ENCODE data around the gene TRIM29. TPM values are rescaled to one million over a fixed set of nuclear protein-coding genes. Genes with fewer than 3 reads are reported as not detected.

TRIM29 gene
- polyA plus RNA-seq, 4 donors, result 0.90 to 5.0 (median 1.9) TPM

GRCh38 chr11:120141113-120141767, 3.3 kb upstream of the TRIM29 start:
- DNase-seq (ENCODE audit: low read depth in 4 of 4, low spot score in 3 of 4), result no peak

DNA sequence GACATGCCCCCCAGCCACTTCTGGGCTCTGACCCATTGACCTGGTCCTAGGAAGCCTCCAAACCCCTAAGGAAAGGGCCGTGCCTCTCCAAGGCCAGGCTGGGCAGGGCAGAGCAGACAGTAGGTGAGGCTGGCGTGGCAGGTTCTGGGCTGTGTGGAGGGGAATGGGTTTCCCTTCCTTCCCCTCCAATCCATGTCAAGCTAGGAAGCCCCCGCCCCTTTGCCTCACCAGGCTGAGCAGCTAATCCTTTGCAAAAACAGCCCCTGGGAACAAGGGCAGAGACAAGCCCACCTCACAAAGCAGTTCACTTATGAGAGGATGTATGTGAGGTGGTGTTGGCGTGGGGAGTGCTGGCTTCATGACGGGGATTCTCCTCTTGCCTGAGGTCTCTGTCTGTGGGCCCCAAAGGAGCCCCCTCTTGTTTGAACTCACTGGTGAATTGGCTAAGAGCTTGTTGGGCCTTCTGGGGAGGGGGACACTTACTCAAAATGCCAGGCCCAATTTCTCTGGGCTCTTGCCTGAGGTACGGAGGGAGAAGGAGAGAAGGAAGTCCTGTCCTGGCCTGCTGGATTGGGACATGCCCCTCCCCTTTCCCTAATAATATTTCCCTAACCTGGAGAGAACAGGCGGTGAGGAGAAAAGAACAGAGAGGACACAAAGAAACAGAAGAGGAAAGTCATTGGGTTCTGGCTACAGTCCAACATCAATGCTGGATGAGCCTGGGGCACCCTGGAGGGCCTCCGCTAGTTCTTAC, 1.6 kb upstream of the TRIM29 start:
- DNase-seq (ENCODE audit: low read depth in 4 of 4, low spot score in 3 of 4), result no peak

- DNase-seq (ENCODE audit: low read depth in 4 of 4, low spot score in 3 of 4), result no peak
Measured at GRCh38 chr11:120137187-120137610, 714 bp downstream of the TRIM29 start.

DNA sequence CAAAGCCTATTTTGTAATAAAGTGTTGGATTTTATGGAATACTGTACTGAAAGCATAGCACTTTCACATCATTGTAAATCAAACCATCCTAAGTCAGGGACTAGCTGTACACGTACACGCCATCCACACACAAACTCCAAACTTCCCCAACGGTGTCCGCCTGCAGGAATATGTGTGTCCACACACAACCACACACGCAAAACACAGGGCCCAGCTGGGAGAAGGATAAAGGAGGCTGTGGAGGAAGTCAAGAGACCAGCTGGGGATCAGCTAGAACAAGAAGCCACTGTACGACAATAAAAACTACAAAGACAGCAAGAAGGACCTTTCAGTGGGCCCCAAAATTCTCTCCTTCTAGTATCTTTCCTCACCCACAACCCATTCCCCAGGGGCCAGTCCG, 1.6 kb downstream of the TRIM29 start:
- DNase-seq (ENCODE audit: low read depth in 4 of 4, low spot score in 3 of 4), result no peak

GRCh38 chr11:120135838-120136237, 2.1 kb downstream of the TRIM29 start:
- no peak for DNase-seq (ENCODE audit: low read depth in 4 of 4, low spot score in 3 of 4)

DNA sequence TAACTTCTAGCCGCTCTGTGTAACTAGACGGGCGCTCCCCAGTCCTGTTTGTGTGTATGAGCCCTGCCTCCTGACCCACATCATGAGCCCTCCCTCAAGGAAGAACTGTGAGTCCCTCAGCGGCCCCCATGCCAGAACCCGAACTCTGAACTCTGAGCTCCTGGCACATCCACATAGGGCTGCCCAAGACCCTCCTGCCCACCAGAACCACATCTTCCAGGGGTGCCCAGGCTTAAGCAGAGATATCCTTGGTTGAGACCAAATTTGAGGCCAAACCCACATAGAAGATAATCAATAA, 3.0 kb downstream of the TRIM29 start:
- DNase-seq (ENCODE audit: low read depth in 4 of 4, low spot score in 3 of 4), result no peak

GRCh38 chr11:120134106-120134930, 3.6 kb downstream of the TRIM29 start:
- no peak for DNase-seq (ENCODE audit: low read depth in 4 of 4, low spot score in 3 of 4)

DNA sequence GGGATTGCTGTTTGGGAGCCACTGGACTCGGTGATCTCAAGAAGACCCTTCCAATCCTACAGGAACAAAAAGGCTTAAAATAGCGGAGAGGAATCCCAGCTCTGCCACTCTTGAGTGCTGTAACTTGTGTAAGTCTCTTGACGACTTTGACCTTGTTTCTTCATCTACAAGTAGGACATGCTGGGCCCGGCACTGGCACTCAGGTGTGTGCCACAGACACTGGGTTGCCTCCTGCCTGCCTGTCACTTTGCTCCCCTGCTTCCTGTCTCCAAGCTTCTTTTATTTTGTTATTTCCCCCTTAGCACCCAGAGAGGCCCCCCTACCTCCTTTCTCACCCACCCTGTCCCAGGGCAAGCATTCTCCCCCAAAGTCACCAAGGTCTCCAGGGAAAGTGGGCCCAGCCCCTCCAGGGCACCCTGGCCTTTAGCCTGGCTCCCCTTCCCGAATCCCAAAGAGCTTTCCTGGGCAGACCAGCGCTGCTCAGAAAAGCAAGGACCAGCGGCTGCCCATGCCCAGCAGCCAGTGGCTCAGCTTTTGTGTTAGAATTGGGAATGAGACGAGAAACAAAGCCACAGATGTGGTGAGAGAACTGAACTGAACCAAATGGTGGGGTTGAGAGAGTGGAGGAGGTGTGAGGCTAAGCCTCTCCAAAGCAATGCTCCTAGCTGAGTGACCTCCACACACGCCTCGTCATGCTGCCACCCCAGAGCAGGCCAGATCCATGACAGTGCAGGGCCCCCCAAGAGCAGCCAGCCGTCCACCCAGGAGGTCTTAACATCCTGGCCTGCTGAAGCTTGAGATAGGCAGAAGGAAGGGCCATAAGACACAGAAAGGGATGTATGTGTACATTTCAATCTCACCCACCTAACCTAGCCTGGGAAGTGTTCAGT, 4.5 kb downstream of the TRIM29 start:
- no peak for DNase-seq (ENCODE audit: low read depth in 4 of 4, low spot score in 3 of 4)

DNA sequence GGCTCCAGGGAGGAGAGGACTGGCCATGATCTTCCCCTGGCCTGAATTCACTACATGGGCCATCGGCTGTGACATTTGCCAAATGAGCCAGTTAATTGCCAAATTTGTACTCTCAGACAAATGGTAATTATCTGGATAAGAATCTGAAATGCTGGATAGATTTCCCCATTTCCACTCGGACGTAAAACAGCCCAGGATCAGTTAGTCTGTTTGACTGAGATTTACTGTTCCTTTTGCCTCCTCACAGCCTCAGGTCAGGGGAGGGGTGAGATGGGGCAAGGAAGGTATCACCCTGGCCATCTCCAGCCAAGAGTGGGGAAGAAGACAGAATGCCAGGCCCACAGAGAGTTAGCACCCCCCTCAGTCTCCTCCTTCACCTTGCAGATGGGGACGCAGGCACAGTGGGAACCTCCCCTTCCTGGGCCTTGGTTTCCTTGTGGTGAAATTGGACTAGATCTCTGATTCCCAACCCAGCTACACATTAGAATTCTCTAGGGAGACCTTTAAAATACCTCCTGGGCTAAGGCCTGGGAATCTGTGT, 5.2 kb downstream of the TRIM29 start:
- no peak for DNase-seq (ENCODE audit: low read depth in 4 of 4, low spot score in 3 of 4)

DNA sequence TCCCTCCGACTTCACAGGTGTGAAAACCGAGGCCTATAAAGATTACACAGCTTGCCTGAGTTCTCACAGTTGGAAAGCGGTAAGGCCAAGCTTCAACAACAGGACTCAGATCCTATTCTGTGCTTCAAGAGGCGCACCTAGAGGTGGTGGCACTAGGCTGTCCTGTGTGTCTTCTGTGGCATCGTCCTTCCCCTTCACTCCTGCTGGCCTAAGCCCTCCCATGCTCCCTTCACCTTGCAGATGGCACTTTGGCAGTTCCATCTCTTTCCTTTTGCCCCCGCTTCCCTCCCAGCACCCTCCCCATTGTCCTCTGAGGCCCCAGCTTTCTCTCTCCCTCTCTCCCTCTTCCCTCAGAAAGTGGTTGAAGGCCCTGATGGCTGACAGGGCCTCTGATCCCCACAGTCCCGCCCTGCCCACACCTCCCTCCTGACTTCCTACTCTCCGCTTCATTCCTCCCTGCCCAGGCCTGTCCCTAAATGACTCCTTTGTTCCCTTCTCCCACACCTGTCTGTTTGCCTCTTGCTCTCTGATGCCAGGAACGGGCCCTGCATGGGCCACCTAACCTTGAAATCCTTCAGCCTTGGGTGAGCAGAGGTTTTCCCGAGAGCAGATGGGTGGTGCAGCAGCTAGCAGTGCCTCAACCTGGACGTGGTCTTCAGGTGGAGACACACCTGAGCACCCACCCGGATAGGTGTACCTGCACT, 5.8 kb downstream of the TRIM29 start:
- no peak for DNase-seq (ENCODE audit: low read depth in 4 of 4, low spot score in 3 of 4)

- no peak for DNase-seq (ENCODE audit: low read depth in 4 of 4, low spot score in 3 of 4)
Measured at GRCh38 chr11:120130991-120131760, 6.7 kb downstream of the TRIM29 start.

DNA sequence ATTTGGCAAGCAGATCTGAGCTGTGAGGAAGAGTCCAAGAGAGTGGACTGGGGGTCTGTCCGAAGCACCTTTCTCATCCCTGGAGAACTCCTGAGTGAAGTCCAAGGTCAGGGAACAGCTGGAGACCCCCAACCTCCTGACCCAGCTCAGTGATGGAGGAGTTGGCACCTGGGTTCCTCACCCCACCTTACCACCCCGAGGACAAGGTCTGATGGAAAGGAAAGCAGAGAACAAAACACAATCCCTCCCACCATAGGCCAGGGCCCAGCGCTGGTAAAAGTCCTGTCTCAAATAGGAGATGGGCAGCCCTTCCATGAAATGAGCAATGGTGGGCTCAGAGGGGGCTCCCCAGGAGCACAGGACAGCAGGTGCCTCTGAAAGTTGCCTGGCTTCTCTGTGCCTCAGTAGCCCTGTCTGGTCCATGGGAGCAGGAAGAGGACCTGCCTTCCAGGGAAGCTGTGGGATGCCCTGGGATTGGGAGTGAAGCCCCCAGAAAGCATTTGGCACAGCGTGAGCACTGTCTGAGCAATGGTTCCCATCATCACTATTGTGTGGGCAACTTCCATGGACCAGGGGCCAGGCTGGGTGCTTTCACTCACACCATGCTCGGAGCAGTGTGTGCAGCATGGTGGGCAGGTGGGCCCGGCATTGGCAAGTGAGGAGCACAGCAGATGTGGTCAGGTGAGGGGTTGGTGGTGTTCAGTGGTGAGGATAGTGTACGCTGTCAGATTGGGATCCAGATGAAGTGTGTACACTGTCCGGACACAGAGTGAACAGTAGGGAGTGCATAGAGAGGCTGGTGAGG, 7.5 kb downstream of the TRIM29 start:
- no peak for DNase-seq (ENCODE audit: low read depth in 4 of 4, low spot score in 3 of 4)

DNA sequence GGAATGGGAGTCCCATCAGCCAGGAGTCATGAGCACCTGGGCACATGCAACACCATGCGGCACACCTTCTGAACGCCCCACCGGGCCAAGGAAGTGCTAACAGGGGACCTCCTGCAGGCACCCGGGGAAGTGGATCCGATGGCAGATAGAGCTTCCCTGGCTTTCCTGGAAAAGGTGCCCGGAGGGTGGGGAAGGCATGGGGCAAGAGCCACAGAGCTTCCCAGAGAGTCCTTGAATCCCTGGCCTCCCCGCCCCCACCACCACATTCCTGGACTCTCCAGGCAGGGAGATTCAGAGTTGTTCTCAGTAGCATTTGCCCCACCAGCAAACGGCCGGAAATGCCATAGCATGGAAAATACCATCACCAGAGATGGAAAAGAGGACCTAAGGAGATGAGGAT, 8.3 kb downstream of the TRIM29 start:
- DNase-seq (ENCODE audit: low read depth in 4 of 4, low spot score in 3 of 4), result no peak

GRCh38 chr11:120128392-120129119, 9.4 kb downstream of the TRIM29 start:
- no peak for DNase-seq (ENCODE audit: low read depth in 4 of 4, low spot score in 3 of 4)

DNA sequence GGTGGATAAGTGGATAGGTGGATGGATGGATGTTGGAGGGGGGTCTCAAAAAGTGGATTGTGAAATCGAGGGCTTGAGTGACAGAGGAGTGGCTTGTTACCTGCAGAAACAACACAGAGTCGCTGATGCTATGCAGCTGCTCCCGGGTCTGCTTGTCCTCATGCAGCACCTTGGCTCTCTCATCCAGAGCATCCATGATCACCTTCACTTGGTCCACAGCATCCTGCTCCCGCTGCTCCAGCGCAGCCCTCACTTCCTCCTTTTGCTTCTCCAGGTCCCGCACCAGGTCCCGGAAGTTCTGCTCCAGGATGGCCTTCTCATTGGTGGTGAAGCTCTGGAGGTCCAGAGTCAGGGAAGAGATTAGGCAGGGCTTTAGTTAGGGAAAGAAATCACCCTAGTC, 10.7 kb downstream of the TRIM29 start:
- no peak for DNase-seq (ENCODE audit: low read depth in 4 of 4, low spot score in 3 of 4)

DNA sequence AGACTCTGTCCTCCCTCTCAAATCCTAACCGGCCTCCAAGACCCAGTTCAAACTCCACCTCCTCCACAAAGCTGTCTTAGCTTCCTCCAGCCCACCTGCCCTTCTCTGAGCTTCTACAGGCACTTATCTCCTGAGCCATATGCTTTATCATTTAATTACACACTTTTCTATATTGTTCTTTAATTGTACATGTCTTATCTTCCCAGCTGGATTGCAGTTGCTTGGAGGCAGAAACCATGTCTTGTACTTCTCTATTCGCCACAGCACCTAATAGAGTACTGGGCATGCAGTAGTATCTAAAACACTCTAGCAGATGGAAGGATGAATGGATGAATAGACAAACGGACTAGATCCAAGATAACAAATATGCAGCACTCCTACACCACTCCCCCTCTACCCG, 11.3 kb downstream of the TRIM29 start:
- no peak for DNase-seq (ENCODE audit: low read depth in 4 of 4, low spot score in 3 of 4)

- no peak for DNase-seq (ENCODE audit: low read depth in 4 of 4, low spot score in 3 of 4)
Measured at GRCh38 chr11:120125509-120125908, 12.4 kb downstream of the TRIM29 start.

GRCh38 chr11:120125024-120125423, 12.9 kb downstream of the TRIM29 start:
- no peak for DNase-seq (ENCODE audit: low read depth in 4 of 4, low spot score in 3 of 4)

Data from left renal pelvis (tissue), 4 donors.